ENCODE measurements around the gene INTS3.

Gene INTS3

DNA sequence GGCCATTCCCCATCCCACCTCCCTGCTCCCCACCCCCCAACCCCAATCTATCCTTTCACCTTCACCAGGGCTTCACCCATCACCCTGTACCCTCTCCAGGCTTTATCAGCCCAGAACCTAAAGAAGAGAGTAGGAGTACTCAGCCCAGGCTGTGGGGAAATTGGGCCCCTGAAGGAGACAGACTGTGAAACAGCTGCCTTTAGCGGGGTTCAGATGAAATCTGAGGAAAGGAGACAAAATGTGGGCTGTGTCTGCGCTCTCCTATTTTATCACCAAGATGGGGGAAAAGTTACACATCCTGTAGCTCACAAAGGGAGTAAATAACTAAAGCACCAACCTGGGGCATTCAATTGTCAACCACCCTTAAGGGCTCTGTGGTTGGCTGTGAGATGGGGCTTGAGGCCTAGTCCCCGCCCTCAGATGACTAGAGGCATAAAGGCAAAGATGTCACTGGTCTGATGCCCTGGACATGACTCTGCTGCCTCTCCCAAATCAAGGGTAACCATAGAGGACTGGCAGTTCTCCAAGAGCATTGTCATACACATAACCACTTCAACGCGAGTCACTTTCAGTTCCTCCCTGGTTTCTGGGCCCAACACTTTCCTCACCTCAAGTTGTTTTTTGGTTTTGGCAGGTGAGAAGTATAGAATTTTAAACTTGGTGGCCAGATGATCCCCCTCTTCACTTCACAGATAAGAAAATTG lies 77.3 kb downstream of the INTS3 start:
- no peak overlapping the region for H3K4me3 ChIP-seq (ENCODE audit: control insufficient read depth, low read depth, low read length)
- TF ChIP-seq, protein P1, sequence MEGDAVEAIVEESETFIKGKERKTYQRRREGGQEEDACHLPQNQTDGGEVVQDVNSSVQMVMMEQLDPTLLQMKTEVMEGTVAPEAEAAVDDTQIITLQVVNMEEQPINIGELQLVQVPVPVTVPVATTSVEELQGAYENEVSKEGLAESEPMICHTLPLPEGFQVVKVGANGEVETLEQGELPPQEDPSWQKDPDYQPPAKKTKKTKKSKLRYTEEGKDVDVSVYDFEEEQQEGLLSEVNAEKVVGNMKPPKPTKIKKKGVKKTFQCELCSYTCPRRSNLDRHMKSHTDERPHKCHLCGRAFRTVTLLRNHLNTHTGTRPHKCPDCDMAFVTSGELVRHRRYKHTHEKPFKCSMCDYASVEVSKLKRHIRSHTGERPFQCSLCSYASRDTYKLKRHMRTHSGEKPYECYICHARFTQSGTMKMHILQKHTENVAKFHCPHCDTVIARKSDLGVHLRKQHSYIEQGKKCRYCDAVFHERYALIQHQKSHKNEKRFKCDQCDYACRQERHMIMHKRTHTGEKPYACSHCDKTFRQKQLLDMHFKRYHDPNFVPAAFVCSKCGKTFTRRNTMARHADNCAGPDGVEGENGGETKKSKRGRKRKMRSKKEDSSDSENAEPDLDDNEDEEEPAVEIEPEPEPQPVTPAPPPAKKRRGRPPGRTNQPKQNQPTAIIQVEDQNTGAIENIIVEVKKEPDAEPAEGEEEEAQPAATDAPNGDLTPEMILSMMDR (conservative IDR thresholded peaks at IDR 0.05; ENCODE audit: control insufficient read depth, insufficient read depth, low read depth, low read length): no peak
- DNase-seq (ENCODE audit: low read depth): peak; percentile 95

DNA sequence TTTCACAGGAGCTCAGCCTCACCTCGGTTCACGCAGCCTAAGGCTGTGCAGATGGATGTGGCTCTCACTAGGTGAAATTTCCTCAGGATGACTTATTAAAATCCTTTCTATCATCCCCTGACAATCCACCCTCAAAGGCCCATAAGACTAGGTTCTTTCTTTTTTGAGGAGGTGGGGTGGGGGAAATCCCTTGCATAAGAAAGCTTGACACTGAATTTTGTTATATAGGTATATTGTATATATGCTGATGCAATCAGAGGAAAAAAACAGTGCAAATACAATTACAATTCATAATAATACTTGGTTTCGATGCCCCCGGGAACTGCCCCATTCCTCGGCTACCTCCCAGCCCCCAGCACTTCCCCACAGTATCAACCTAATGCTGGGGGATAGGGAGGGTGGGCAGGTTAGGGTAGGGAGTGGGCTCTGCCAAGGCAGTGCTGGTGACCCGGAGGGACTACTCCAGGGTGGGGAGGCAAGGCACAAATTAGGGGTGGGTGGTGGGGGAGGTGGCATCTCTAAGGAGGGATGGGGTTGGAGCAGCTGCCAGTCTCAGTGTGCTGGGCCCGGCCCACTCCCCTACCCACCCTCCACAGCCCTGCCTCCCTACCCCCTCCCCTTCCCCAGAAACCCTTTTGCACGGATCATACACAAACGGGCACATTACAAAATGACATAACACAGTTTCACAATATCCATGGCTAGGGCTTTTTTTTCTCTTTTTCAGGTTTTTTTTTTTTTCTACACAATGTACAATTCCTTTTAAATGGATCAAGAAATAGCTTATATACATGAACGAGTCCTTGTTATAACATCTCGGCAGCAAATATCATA lies 78.3 kb downstream of the INTS3 start:
- TF ChIP-seq, protein P1 (conservative IDR thresholded peaks at IDR 0.05; ENCODE audit: control insufficient read depth, insufficient read depth, low read depth, low read length): no peak
- DNase-seq (ENCODE audit: low read depth): no peak
- H3K4me3 ChIP-seq (ENCODE audit: control insufficient read depth, low read depth, low read length): no peak overlapping the region

DNA sequence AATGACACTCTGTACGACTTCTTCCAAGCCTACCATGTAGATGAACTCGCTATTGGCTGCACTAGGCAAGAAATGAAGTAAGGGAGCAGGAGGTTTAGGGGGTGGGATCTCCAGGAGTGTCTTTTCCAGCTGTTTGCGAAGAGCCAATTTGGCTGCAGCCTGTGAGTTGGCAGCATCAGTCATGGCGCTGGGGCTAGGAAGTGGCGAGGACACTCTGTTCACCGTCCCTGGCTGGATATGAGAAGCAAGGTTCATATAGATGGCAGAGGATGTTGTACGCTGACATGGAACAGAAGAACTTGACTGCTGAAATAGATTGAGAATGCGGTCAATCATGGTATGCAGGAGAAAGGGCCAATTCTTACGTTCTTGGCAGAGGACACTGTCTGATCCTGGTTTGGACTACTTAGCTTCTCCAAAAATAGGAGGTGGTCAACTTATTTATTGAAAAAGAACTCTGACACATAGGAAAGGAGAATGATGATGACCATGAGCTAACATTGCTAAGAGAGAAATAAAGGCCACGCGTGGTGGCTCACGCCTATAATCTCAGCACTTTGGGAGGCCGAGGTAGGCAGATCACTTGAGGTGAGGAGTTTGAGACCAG lies 88.5 kb downstream of the INTS3 start:
- DNase-seq (ENCODE audit: low read depth): peak; percentile 87
- TF ChIP-seq, protein P1 (conservative IDR thresholded peaks at IDR 0.05; ENCODE audit: control insufficient read depth, insufficient read depth, low read depth, low read length): no peak
- H3K4me3 ChIP-seq (ENCODE audit: control insufficient read depth, low read depth, low read length): no peak overlapping the region

DNA sequence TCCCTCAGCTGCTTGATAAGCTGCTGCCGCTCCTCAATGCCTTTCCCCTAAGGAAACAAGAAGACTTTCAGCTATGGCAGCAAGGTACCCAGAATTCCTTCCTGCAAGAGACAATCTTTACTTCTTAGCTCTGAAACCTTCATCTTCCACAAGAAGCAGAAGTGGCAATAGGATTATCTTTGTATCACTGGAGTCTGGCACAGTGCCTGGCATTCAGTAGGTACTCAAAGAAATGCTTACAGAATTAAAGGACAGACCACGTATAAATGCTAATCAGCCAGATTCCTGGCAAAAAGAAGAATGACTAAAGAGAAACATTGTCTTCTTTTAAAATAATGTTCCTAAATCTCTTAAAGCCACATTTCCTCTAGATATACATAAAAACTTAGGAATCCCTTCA lies 91.0 kb downstream of the INTS3 start:
- TF ChIP-seq, protein P1 (conservative IDR thresholded peaks at IDR 0.05; ENCODE audit: control insufficient read depth, insufficient read depth, low read depth, low read length): no peak
- no peak for DNase-seq (ENCODE audit: low read depth)
- no peak overlapping the region for H3K4me3 ChIP-seq (ENCODE audit: control insufficient read depth, low read depth, low read length)

All from fibroblast of mammary gland (primary cell).